WI38 (cell line): ENCODE results near the gene SLC25A21.
A peak's percentile ranks its signal among the peaks of the same experiment; 100 is the strongest.

Experiments
- H3K4me3 ChIP-seq: 2 replicates; pipeline ENCODE4 v1.5.1; 2011; ENCODE audit warnings: low read depth, mild to moderate bottlenecking, control low read depth, low read length
- CTCF ChIP-seq: IDR thresholded peaks from 2 replicates; pipeline ENCODE4 v1.5.1; 2012; ENCODE audit warnings: low read depth, mild to moderate bottlenecking, control low read depth, low read length

SLC25A21 gene

GRCh38 chr14:36664322-36665193, 507.8 kb downstream of the SLC25A21 start:
- TF ChIP-seq CTCF = no peak
- no peak overlapping the region for H3K4me3 ChIP-seq

- H3K4me3 ChIP-seq = peak overlapping the region; percentile 21; the same call in 1 of the 2 replicates
- no peak for TF ChIP-seq CTCF
These were observed 508.7 kb downstream of the SLC25A21 start for GRCh38 chr14:36663404-36664321.

- no peak for TF ChIP-seq CTCF
- no peak overlapping the region for H3K4me3 ChIP-seq
These were observed 509.6 kb downstream of the SLC25A21 start for GRCh38 chr14:36662543-36663403.

GRCh38 chr14:36662258-36662542, 510.2 kb downstream of the SLC25A21 start:
- no peak for TF ChIP-seq CTCF
- no peak overlapping the region; the same call in 1 of the 2 replicates for H3K4me3 ChIP-seq

- no peak for TF ChIP-seq CTCF
- H3K4me3 ChIP-seq = peak within 1 kb of the TSS; percentile 35
These were observed 510.7 kb downstream of the SLC25A21 start, which contains the start of gene PAX9 for GRCh38 chr14:36661506-36662257. TSS of gene PAX9 (plus strand) at chr14:36661860. CDS start at chr14:36662090, 230 bp downstream.

- no peak overlapping the region for H3K4me3 ChIP-seq
- no peak for TF ChIP-seq CTCF
These were observed 511.5 kb downstream of the SLC25A21 start for GRCh38 chr14:36660736-36661505.
